OCI-LY3 (cell line): ENCODE data around the gene MUC20.

ENCODE experiments used
- H2AFZ ChIP-seq: fragments of 200-600, 300-600 bp; shearing (Covaris generic); 2 replicates; pipeline ENCODE4 v1.6.0; 2014; ENCODE audit warnings: antibody characterized with exemption, low read depth, low read length
- H3K27ac ChIP-seq: fragments of 200-600, 300-600 bp; sonication (generic); 2 replicates; pipeline ENCODE4 v1.5.1; 2014; ENCODE audit warnings: mild to moderate bottlenecking, low read length, moderate library complexity, mixed read lengths
- H3K27me3 ChIP-seq: fragments of 200-600, 300-600 bp; sonication (generic); 2 replicates; pipeline ENCODE4 v1.6.1; 2014; ENCODE audit warnings: low read depth, low read length, mixed read lengths
- H3K36me3 ChIP-seq: fragments of 200-600, 300-600 bp; sonication (generic); replicated peaks from 2 replicates; pipeline ENCODE3; 2014; ENCODE audit warnings: low read depth, low read length, mixed read lengths
- H3K4me1 ChIP-seq: fragments of 300-600, 200-600 bp; sonication (generic); 2 replicates; pipeline ENCODE4 v1.6.1; 2014; ENCODE audit warnings: low read length, mixed read lengths
- H3K4me2 ChIP-seq: fragments of 200-600, 300-600 bp; sonication (generic); 2 replicates; pipeline ENCODE4 v1.6.1; 2014; ENCODE audit warnings: low read length, mixed read lengths
- H3K4me3 ChIP-seq: fragments of 300-600, 200-600 bp; sonication (generic); 2 replicates; pipeline ENCODE4 v1.5.1; 2014; ENCODE audit warnings: antibody characterized with exemption, mild to moderate bottlenecking, low read length, moderate library complexity
- H3K79me2 ChIP-seq: fragments of 300-600, 200-600 bp; shearing (Covaris generic); 2 replicates; pipeline ENCODE4 v1.6.1; 2014; ENCODE audit warnings: mild to moderate bottlenecking, low read length, mixed read lengths
- H3K9ac ChIP-seq: fragments of 300-600, 200-600 bp; shearing (Covaris generic); 2 replicates; pipeline ENCODE4 v1.6.0; 2014; ENCODE audit warnings: mild to moderate bottlenecking, low read length, moderate library complexity
- H3K9me3 ChIP-seq: fragments of 200-600, 300-600 bp; shearing (Covaris generic); 2 replicates; pipeline ENCODE4 v1.6.1; 2014; ENCODE audit warnings: low read length, mixed read lengths; ENCODE audit not compliant: insufficient read depth
- H4K20me1 ChIP-seq: fragments of 200-600, 300-600 bp; sonication (generic); 2 replicates; pipeline ENCODE4 v1.6.1; 2016; ENCODE audit warnings: low read length, mixed read lengths; ENCODE audit not compliant: insufficient read depth
- CTCF ChIP-seq: fragments of 200-600, 300-600 bp; sonication (generic); IDR thresholded peaks from 2 replicates; pipeline ENCODE4 v1.5.1; 2014; ENCODE audit warnings: antibody characterized with exemption, low read length, low read depth
- EZH2phosphoT487 ChIP-seq: fragments of 200-600 bp; shearing (Covaris generic); IDR thresholded peaks from 2 replicates; pipeline ENCODE4 v1.6.1; 2018; ENCODE audit warnings: antibody characterized with exemption, mixed run types, low read depth

MUC20 gene

GRCh38 chr3:195750797-195751520 lies 30.2 kb downstream of the MUC20 start:
- no peak overlapping the region for H2AFZ ChIP-seq

GRCh38 chr3:195751560-195751959 lies 30.8 kb downstream of the MUC20 start:
- no peak overlapping the region for H3K27ac ChIP-seq
- H3K27me3 ChIP-seq, result peaks cover 12% of the 10 kb centered on the region; the same call in 1 of the 2 replicates
- no peaks in the 10 kb centered on the region for H3K79me2 ChIP-seq
- TF ChIP-seq CTCF (no peak), EZH2phosphoT487 (no peak)
- H3K4me2 ChIP-seq, result no peak overlapping the region
- H3K4me1 ChIP-seq, result peaks cover 10% of the 10 kb centered on the region
- no peaks in the 10 kb centered on the region for H4K20me1 ChIP-seq
- H3K9ac ChIP-seq, result no peak overlapping the region
- no peaks in the 10 kb centered on the region for H3K36me3 ChIP-seq
- H3K4me3 ChIP-seq, result no peak overlapping the region
- H2AFZ ChIP-seq, result no peak overlapping the region
- no peaks in the 10 kb centered on the region for H3K9me3 ChIP-seq

More at GRCh38 chr3:195750797-195751520, 30.2 kb downstream of the MUC20 start:
- TF ChIP-seq EZH2phosphoT487 (no peak), CTCF (no peak)
- H4K20me1 ChIP-seq, result no peaks in the 10 kb centered on the region
- H3K9ac ChIP-seq, result no peak overlapping the region
- peaks cover 15% of the 10 kb centered on the region for H3K27me3 ChIP-seq
- H3K9me3 ChIP-seq, result no peaks in the 10 kb centered on the region
- H3K4me3 ChIP-seq, result no peak overlapping the region
- no peaks in the 10 kb centered on the region for H3K79me2 ChIP-seq
- no peaks in the 10 kb centered on the region for H3K36me3 ChIP-seq
- H3K27ac ChIP-seq, result no peak overlapping the region
- H3K4me1 ChIP-seq, result peaks cover 10% of the 10 kb centered on the region
- H3K4me2 ChIP-seq, result no peak overlapping the region

- Histone ChIP-seq H2AFZ (no peak overlapping the region), H3K4me1 (peaks cover 10% of the 10 kb centered on the region), H4K20me1 (no peaks in the 10 kb centered on the region), H3K4me2 (no peak overlapping the region), H3K9me3 (no peaks in the 10 kb centered on the region), H3K27ac (no peak overlapping the region), H3K27me3 (peaks cover 7% of the 10 kb centered on the region; the same call in 1 of the 2 replicates), H3K36me3 (no peaks in the 10 kb centered on the region), H3K79me2 (no peaks in the 10 kb centered on the region), H3K4me3 (no peak overlapping the region), H3K9ac (no peak overlapping the region)
- TF ChIP-seq EZH2phosphoT487 (no peak), CTCF (no peak)
Observed at GRCh38 chr3:195752066-195752465, 31.3 kb downstream of the MUC20 start.

- Histone ChIP-seq H3K36me3 (no peaks in the 10 kb centered on the region), H3K4me1 (peaks cover 10% of the 10 kb centered on the region), H3K27me3 (peaks cover 7% of the 10 kb centered on the region; the same call in 1 of the 2 replicates), H3K4me3 (no peak overlapping the region), H3K79me2 (no peaks in the 10 kb centered on the region), H3K9ac (no peak overlapping the region), H4K20me1 (no peaks in the 10 kb centered on the region), H3K9me3 (no peaks in the 10 kb centered on the region), H3K27ac (no peak overlapping the region), H3K4me2 (no peak overlapping the region), H2AFZ (no peak overlapping the region)
- TF ChIP-seq CTCF, result no peak
Observed at GRCh38 chr3:195752546-195753331, 32.0 kb downstream of the MUC20 start.
